Astrocyte of the spinal cord (primary cell): ENCODE data around the gene HNF1B.
A peak's percentile ranks its signal among the peaks of the same experiment; 100 is the strongest.

ENCODE experiments used
- DNase-seq: peaks from one replicate; pipeline ENCODE4 v3.0.0; 2011; ENCODE audit warnings: low read depth, low spot score
- H3K4me3 ChIP-seq: 2 replicates; pipeline ENCODE4 v1.5.1; 2011; ENCODE audit warnings: low read depth, mild to moderate bottlenecking, low read length, moderate library complexity
- in situ Hi-C: cut with HindIII; loops from 2 replicates; pipeline ENCODE4 v1.10.0; 2017; ENCODE audit warnings: low sequenced_read_pairs
- TF ChIP-seq, protein P1 (sequence below): IDR thresholded peaks from 2 replicates; pipeline ENCODE4 v1.5.1; 2012; ENCODE audit warnings: low read depth, mild to moderate bottlenecking, low read length, inconsistent platforms

The HNF1B gene

GRCh38 chr17:37740915-37741314 is 3.9 kb downstream of the HNF1B start:
- DNase-seq = no peak
- TF ChIP-seq, protein P1, sequence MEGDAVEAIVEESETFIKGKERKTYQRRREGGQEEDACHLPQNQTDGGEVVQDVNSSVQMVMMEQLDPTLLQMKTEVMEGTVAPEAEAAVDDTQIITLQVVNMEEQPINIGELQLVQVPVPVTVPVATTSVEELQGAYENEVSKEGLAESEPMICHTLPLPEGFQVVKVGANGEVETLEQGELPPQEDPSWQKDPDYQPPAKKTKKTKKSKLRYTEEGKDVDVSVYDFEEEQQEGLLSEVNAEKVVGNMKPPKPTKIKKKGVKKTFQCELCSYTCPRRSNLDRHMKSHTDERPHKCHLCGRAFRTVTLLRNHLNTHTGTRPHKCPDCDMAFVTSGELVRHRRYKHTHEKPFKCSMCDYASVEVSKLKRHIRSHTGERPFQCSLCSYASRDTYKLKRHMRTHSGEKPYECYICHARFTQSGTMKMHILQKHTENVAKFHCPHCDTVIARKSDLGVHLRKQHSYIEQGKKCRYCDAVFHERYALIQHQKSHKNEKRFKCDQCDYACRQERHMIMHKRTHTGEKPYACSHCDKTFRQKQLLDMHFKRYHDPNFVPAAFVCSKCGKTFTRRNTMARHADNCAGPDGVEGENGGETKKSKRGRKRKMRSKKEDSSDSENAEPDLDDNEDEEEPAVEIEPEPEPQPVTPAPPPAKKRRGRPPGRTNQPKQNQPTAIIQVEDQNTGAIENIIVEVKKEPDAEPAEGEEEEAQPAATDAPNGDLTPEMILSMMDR = no peak
- in situ Hi-C loops = no loop called here
- H3K4me3 ChIP-seq = no peak overlapping the region

DNA sequence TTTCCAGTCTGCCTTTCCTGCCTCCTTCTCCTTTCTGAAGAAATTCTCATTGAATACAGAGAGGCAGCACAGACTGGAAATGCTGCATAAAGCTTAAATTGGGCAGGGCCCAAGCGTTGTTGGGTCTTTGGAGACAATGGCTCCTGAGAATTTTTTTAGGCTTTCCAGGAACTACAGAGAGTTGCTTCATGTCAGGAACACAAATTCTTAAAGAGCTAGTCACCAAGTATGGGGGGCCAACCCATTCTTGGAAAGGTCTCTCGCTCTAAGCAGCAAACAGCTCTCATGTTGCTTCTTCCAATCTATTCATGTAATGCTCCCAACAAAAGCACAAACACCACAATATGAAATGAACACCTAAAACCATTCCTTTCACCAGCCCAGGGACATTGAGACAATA is 6.9 kb downstream of the HNF1B start:
- in situ Hi-C loops = no loop called here
- TF ChIP-seq, protein P1 = no peak
- DNase-seq = peak; percentile 63
- H3K4me3 ChIP-seq = no peak overlapping the region

DNA sequence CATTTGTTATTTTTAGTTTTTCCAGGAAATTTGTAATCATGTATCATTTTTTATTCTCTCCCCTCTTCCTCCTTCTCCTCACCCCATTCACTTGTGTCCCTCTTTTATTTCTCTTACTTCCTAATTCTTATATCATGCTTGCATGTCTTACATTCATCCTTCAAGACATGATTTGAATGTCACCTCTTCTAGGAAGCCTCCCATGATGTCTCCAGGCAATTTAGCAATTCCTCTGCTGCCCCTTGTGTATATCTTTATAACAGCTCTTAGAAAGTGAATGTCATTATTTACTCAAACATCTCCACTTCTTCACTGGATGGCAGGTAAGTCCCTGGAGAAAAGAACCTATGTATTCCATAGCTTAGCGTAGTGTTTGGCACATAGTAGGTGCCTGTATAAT is 7.8 kb downstream of the HNF1B start:
- DNase-seq = no peak
- in situ Hi-C loops = no loop called here
- H3K4me3 ChIP-seq = no peak overlapping the region
- TF ChIP-seq, protein P1 = peak; percentile 20

GRCh38 chr17:37736428-37736827 is 8.4 kb downstream of the HNF1B start:
- no peak overlapping the region for H3K4me3 ChIP-seq
- DNase-seq = no peak
- in situ Hi-C loops = no loop called here
- TF ChIP-seq, protein P1 = no peak

DNA sequence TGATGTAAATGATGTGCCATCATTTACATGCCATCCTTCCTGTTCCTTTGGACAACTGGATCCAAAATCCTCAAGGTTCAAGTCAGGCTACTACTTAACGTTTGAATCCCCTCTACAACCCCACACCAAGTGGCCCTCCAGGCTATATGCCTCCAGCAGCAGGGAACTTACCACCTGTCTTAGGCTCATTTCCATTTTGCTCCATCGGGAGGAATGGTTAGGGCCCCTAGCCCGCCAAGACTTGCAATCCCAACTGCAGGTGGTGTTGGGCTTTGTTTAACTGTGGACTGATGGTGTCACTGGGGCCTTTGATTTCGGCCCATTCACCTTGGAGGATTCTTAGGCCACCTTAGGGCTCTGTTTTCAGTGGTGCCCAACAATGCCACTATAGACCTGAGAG is 9.7 kb downstream of the HNF1B start:
- in situ Hi-C loops = no loop called here
- TF ChIP-seq, protein P1 = no peak
- DNase-seq = no peak
- H3K4me3 ChIP-seq = no peak overlapping the region

GRCh38 chr17:37732316-37732715 is 12.5 kb downstream of the HNF1B start:
- H3K4me3 ChIP-seq = no peak overlapping the region
- TF ChIP-seq, protein P1 = no peak
- in situ Hi-C loops = no loop called here
- DNase-seq = no peak

- H3K4me3 ChIP-seq = no peak overlapping the region
- no peak for DNase-seq
- TF ChIP-seq, protein P1 = no peak
- in situ Hi-C loops = no loop called here
These were observed 13.8 kb downstream of the HNF1B start for GRCh38 chr17:37731056-37731455.
